ENCODE results near the gene PPDPF.

PPDPF gene

DNA sequence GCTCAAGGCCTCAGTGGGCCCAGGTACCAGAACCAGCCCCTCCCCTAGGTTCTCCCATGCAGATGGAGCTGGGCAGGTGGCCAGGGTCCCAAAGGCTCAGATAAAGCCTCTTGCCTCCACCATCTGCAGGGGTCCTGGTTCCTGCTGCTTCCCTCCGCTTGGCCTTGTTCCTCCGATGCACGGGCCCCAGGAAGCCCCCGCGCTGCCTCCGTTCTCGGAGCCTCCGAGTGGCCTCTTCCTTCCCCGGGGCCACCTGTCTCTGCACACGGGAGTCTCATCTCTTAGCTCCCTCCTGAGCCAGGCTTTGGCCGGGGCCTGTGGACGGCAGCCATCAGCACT is 18.5 kb downstream of the PPDPF start:
- DNase-seq = no peak

DNA sequence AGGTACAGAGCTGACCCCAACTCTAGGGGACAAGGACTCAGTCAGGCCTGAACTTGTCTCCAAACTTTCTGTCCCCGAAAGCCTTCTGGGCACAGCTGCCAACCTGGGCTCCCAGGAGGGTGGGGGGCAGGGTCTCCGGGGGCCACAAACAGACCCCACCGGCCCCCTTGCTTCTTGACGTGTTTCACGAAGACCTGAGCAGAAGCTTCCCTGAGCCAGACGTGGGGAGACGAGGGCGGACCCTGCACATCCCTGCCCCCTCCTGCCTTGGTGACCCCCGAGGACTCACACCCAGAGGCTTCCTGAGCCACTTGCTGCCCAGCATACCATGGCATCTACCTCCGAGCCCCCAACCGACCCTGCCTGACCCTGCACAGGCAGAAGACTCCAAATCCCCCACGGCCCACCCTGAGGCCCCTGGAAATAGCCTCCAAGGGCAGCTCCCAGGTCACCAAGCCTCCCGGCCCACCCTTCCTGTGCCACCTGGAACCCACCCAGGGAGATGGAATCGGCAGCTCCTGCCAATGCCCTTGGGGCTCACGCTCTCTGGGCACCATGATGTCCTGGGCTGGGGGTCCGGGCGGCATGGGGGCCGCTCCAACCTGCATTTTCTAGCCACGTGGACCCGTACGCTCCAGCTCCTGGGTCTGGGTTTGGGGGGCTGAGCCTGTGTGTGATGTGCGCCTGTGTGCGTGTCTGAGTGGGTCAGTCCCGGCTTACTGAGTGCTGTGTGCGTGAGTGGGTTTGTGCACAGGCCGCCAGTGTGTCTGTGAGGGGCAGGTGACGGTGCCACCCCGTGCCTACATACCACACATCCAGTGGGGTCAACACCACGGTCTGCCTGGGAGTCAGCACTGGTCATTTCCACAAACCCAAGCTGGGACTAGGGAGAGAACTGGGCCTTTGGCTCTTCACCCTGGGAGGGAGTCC is 19.1 kb downstream of the PPDPF start:
- DNase-seq = no peak

DNA sequence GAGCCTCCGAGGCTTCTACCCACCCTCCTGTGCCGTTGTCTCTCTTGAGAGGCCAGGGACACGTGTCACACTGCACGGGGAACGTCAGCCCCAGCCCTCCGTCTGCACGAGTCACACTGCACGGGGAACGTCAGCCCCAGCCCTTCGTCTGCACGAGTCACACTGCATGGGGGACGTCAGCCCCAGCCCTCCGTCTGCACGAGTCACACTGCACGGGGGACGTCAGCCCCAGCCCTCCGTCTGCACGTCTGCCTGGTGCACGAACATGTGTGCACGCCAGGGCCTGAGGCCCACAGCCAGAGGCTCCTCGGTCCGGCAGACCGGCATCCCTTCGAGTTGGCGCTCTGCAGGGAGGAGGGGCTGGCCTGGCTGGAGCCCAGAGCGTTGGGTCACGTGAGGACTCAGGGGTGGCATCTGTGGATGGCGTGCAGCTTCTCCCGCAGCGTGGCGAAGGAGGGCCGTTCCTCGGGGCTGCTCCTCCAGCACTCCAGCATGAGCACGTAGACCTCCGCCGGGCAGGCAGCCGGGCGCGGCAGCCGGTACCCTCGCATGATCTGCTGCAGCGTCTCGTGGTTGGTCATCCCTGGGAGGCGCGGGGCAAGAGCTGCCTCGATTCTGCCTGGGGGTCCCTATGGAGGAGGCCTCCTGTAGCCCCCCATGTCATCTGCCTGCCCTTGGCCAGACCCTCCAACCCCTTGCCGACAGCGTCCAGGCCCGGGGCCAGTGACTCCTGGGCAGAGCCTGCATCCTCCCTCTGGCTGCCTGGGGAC is 20.0 kb downstream of the PPDPF start:
- peak; percentile 94 for DNase-seq

GRCh38 chr20:63541371-63541770 is 20.8 kb downstream of the PPDPF start:
- no peak for DNase-seq

GRCh38 chr20:63542031-63542559 is 21.5 kb downstream of the PPDPF start:
- no peak for DNase-seq

GRCh38 chr20:63542696-63543095 is 22.1 kb downstream of the PPDPF start:
- DNase-seq = no peak

- no peak for DNase-seq
Observed at GRCh38 chr20:63543131-63543530, 22.6 kb downstream of the PPDPF start.

DNA sequence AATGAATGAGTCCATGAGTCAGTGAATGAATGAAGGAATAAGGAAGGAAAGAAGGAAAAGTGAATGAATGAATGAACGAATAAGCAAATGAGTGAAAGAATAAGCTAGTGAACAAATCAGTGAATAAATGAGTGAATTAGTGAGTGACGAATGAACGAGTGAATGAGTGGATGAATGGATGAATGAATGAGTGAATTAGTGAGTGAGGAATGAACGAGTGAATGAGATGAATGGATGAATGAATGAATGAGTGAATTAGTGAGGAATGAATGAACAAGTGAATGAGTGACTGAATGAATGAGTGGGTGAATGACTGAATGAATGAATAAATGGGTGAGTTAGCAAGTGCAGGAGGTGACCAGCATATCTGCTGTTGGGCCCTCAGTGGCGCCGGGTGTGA is 23.2 kb downstream of the PPDPF start:
- no peak for DNase-seq

DNA sequence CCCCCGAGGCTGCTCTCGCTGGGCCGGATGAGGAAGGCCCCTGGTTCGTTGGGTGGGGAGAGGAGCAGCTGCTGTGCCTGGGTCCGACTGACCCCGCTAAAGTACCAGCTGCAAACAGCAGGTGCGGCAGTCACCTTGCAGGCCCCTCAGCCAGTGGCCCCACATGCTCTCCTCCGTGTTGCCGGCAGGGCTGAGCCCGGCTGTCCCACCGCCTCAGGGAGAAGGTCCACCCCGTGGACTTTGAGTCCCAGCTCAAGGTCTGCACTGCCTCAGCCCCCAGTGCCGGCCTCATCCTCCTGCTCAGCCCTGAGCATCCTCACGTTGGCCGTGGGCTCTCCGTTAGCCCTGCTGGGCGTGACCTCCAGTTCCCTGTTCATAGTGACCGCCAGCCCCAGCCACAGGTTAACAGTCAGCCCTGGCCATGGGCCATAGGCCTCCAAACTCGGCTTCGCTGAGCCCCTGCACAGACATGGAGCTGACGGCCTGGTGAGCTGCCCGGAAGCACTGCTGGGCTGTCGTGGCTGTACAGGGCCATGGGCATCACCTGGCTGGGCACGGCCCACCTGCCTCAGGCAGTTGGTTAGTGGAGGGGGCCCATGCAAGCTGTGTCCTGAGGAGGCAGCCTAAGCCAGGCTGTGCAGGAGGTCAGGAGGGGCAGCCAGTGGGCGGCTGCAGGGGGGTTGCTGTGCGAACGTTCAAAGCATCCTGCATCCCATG is 23.8 kb downstream of the PPDPF start:
- DNase-seq = no peak

DNA sequence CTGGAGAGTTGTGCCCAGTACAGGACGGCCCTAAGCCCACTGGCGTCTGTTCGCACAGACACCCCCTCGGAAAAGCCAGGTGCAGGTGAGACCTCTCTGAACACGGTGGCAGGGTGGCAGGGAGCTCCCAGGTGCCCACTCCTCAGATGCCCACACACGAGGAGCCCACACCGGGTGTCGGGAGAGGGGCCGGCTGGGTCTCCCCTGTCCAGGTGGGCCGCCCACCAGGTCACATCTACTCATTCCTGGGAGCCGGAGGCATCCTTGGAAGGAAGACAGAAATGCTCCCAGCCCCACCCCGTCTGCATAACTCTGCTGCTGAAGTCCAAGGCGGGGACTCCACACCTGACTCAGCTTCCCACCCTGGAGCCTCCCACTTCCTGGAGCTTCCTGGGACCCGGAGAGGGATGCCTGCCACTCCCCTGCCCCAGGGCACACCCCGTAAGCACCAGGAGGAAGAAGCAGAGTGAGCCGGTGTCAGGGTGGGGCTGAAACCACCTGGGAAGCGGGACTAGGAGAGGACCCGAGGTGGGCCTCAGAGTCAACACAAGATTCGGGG is 24.5 kb downstream of the PPDPF start:
- DNase-seq = peak; percentile 81

DNA sequence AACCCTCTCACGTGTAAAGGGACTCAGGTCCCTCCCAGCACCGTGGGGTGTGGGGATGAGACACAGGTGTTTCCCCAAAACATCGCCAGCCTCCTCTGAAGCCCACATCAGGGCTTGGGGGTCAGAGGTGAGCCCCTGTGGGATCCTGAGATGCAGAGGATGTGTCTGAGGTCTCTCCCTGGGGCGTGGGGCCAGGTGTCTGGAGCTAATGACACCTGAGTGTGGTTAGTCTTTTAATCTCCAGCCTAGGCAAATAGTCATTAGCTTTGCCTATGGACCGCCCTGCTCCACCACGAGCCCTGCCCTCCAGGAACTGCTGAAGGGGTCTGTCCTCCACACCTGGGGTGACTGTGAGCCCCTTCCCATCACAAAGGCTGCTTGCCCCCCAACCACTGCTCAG is 25.2 kb downstream of the PPDPF start:
- DNase-seq = no peak

GRCh38 chr20:63546256-63546955 is 25.8 kb downstream of the PPDPF start:
- no peak for DNase-seq

- DNase-seq = no peak
Observed at GRCh38 chr20:63546956-63547724, 26.6 kb downstream of the PPDPF start.

DNA sequence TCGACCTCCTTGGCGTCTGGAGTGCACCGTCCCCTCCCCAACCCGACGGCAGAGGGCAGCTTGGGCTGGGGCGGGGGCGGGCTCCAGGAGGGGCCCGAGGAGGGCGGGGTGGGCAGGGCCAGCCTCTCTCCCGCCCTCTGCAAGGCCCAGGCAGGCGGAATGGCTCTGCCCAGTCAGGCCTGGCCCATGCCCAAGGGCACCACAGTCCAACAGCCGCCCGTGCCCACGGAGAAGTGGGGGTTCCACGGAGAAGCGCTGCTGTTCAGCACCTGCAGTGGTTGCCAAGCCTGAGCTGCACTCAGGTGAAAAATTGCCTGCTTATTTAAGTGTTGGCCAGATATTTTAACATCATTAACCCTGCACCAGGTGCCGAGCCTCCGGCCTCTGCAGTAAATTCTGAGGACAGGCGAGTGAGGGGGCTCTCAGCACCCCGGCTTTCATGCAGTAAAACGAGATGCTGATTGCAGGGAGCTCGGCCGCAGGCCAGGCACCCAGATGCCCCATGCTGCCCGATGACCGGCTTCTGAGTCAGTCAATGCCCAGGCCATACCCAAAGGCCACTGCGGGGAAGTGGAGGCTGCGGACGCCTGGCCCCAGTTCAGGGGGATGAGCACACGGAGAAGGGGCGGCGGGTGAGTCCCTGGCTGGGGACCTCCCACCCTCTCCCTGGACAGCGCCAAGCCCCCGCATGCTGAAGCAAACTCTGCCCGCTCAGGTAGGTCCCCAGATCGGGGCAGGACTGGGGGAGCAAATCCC is 27.3 kb downstream of the PPDPF start, which contains the start of gene SRMS:
SRMS (minus strand) TSS at position 25 of the 756 bp plus-strand sequence. CDS start 286 bp downstream, outside the sequence.
- DNase-seq = no peak

GRCh38 chr20:63548542-63548941 is 28.0 kb downstream of the PPDPF start:
- no peak for DNase-seq

DNA sequence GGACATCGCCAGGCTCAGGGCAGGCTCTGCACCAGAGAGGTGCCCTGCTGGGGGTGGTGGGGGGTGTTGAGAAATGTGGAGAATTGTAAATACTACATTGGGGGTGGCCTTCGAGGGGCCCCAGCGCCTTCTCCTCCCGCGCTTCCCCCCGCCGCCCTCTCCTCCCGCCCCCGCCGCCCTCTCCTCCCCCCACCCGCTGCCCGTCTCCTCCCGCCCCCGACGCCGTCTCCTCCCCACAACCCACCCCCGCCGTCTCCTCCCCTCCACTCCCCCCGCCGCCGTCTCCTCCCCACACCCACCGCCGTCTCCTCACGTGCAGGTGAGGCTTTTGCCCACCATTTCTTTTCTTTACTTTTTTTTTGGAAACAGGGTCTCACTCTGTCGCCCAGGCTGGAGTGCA is 28.5 kb downstream of the PPDPF start:
- no peak for DNase-seq

DNA sequence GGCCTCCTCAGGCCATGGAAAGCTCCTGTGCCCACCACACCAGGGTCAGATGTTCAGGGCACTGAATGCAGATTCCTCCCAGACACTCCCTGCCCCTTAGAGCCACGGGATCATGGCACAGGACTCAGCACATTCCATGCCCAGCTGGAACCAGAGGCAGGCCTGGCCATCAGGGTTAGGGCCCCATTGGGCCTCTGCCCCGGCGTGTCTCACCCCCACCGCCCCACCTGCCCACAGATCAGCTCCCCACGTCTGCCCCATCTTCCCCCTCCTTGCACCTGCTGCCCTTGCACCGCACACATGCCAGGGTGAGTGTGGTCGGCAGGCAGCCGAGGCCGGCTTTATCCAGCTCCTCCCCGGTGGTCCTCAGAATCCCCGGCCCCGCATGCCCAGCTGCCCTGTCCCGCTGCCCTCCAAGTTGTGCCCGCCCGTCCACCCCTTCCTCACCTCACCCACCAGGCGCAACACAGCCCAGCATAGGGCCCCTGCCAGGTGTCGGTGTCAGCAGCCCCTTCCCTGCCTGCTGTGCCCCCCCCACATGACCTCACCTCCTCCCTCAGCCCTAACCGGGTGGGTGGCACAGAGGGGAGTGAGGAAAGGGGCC is 29.2 kb downstream of the PPDPF start:
- no peak for DNase-seq

- DNase-seq = no peak
Observed at GRCh38 chr20:63551068-63551467, 30.5 kb downstream of the PPDPF start.

GRCh38 chr20:63552481-63553249 is 32.1 kb downstream of the PPDPF start:
- DNase-seq = no peak
